GM19372 (cell line): Measurements from ENCODE around the gene CDC73.
"Not testable (repeated sequence)": the region's sequence is repeated elsewhere in the genome, so short reads cannot be mapped to it uniquely, and the experiment has no call there.

ENCODE experiments used
- ATAC-seq: cut with Tn5 transposase; IDR thresholded peaks from one replicate; pipeline ENCODE4 v1.9.1; 2021; ENCODE audit warnings: mild to moderate bottlenecking, low read depth, moderate library complexity; ENCODE audit not compliant: unreplicated experiment

CDC73 gene

GRCh38 chr1:193219391-193219790 is 97.6 kb downstream of the CDC73 start:
- ATAC-seq, result no peak

GRCh38 chr1:193221651-193222050 is 99.8 kb downstream of the CDC73 start:
- no peak for ATAC-seq

DNA sequence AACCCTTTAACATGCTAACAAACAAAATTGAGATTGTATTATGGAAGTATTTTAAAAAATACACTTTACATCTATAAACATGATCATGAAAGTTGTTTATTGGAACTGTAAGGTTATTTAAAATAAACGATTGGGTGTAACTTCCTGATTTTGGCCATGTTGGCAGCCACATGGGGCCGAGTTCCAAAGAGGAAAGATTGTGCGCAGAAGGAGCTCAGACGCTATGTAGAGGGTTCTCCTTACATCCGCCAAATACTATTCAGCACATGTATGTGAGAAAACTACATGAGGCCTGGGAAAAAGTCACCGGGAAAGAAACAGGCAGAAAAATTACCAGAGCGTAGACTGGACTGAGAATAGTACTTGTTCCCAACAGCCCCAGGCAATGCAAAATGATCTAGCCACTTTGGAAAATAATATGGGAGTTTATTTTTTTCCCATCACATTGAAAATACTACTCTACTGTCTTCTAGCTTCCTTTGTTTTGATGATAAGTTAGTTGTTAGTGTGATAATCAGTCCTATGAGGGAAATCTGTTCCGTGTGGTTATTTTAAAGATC is 100.3 kb downstream of the CDC73 start:
- ATAC-seq, result no peak

DNA sequence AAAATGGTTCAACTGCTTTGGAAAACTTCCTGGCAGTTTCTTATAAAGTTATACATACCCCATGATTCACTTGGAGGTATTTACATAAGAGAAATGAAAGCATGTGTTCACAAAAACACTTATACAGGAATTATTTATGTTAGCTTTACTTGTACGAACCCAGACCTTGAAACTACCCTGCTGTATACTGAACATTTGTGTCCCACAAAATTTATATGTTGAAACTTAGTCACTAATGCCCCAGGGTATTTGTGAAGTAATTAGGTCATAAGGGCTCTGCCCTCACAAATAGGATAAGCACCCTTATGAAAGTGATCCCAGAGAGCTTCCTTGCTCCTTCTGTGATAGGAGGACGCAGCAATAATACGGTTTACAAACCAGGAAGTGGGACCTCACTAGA is 107.3 kb downstream of the CDC73 start:
- ATAC-seq, result no peak

- not testable (repeated sequence) for ATAC-seq
Measured at GRCh38 chr1:193231146-193231545, 109.3 kb downstream of the CDC73 start.

- no peak for ATAC-seq
Measured at GRCh38 chr1:193234530-193234929, 112.7 kb downstream of the CDC73 start.

DNA sequence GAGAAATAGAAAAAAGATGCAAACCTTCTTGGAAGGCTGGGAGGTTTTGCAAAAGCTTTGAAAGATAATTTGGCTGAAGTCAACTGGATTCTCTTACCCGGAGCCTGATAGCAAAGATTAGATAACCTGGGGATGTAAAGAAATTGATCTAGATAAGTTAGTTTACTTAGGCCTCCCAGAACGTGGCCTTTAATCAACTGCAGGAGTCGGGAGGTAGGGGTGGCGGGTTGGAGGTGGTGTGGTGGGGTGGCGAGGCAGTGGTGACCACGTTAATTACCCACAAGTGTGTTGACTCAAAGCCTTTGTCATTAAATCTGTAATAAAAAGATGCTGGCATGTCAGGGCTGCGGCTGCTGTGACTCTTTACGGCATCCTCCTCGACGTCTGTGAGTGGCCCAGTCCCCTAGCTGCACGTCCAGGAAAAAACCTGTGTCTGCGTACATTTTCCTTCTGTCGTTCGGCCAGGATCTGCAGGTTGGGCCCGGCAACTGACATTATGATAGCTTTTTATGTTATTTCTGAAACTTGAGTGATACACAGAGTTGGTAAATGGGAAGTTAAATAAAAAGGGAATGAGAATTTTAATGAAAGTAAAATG is 115.6 kb downstream of the CDC73 start:
- ATAC-seq, result no peak

GRCh38 chr1:193240609-193241008 is 118.8 kb downstream of the CDC73 start:
- no peak for ATAC-seq

DNA sequence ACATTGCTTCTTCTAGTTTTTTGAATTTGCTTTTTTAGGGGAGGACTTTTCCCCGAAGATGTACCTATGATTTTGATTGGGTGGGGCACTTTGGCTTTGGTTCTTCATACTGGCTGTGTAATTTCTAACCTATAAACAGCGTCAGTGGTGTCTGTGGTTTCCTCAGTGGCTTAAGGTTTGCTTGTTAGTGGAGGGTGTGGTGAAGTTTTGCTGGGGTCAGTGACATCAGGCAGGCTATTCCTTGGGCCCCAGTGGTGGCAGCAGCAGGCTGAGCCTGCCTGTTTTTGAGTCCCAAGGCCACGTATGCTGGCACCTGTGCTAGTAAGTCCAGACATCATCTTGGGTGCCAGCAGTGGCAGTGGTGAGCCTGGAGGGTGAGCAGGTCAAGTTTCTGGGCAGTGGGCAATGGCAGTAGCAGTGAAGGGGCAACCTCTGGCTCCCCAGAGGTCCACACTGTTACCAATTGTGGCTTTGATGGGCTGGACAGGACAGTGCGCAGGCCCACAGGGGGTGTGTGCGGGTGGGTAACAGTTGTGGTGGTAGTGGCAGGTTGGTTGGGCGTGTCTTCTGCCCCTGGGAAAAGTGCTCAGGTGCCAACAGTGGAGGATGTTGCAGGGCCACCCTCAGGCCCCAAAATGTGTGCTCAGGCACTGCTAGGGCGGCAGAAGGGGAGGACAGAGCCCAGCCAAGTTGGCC is 119.4 kb downstream of the CDC73 start:
- ATAC-seq, result peak; percentile 69

GRCh38 chr1:193242000-193242399 is 120.2 kb downstream of the CDC73 start:
- no peak for ATAC-seq

DNA sequence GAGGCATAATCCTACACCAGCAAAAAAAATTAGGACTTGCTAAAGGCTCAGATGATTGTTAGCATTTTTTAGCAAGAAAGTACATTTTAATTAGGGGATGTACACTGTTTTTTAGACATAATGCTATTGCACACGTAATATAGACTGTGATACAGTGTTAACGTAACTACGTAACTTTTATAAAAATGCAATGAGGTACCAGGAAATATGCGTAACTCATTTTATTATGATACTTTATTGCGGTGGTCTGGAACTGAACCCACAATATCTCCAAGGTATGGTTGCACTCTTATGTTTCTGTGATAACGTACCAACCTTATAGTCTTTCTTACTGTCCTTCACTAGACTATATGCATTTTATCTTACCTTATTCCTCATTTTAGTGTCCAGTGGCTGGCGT is 127.4 kb downstream of the CDC73 start:
- no peak for ATAC-seq

DNA sequence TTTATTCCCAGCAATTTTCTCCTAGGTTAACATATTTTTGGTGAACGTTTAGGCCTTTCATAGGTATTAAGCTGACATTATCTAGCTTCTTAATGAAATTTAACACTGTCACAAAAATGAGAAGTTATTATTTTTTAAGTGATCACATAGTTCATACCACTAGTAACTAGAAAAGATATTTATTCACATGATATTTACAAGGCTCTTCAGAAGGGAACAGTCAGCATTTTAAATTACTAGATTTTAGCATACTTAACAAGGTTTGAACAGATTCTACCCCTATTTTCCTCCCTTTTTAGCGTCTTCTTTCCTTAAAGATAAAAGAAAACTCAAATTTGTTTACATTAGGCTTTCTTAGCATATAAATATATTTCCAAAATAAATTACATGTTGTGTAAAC is 130.1 kb downstream of the CDC73 start:
- no peak for ATAC-seq

- ATAC-seq, result no peak
Measured at GRCh38 chr1:193256019-193256418, 134.2 kb downstream of the CDC73 start.

GRCh38 chr1:193259636-193260035 is 137.8 kb downstream of the CDC73 start:
- ATAC-seq, result no peak

GRCh38 chr1:193260056-193260745 is 138.4 kb downstream of the CDC73 start:
- ATAC-seq, result no peak

- no peak for ATAC-seq
Measured at GRCh38 chr1:193260896-193261295, 139.1 kb downstream of the CDC73 start.

DNA sequence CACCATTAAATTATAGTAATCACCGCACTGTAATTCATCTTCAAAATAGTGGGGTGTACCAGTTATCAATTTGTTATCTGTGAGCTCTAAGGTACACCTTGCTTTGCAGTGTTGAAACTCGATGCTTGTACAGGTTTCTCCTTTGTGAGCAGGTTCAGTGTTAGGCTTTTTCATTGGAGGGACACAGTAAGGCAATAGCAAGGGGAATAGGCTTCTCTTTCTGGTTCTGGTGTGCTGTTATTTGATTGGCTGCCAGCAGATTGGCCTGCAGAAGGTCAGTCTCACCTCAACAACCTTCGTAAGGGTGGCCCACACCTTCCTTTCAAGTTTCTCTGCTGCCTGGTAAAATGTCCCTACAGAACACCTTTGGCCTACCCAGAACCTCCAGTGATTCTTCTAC is 140.8 kb downstream of the CDC73 start:
- ATAC-seq, result no peak

DNA sequence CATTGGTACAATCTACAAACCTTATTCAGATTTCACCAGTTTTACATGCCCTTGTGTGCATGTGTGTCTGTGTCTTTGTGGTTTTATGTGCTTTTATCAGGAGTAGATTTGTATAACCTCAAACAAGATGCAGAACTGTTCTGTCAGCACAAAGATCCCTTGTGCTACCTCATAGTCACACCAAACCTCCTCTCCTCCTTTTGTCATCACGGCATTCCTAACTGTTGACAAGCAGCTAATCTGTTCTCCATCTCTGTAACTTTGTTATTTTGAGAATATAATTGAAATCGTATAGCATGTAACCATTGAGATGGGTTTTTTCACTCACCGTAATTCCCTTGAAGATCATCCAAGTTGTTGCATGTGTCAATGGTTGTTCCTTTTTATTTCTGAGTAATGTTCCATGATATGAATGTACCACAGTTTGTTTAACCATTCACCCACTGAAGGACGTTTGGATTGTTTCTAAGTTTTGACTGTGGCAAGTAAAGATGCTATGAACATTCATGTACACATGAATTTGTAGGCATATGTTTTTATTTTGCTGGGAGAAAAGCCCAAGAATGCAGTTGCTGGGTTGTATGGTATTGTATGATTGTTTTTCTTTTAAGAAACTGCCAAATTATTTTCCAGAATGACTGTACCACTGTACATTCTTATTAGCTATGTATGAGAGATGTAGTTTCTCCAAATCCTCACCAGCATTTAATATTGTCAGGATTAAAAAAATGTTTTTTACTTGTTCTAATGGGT is 142.7 kb downstream of the CDC73 start:
- no peak for ATAC-seq

- ATAC-seq, result no peak
Measured at GRCh38 chr1:193265716-193266115, 143.9 kb downstream of the CDC73 start.

- not testable (repeated sequence) for ATAC-seq
Measured at GRCh38 chr1:193266794-193267193, 145.0 kb downstream of the CDC73 start.

DNA sequence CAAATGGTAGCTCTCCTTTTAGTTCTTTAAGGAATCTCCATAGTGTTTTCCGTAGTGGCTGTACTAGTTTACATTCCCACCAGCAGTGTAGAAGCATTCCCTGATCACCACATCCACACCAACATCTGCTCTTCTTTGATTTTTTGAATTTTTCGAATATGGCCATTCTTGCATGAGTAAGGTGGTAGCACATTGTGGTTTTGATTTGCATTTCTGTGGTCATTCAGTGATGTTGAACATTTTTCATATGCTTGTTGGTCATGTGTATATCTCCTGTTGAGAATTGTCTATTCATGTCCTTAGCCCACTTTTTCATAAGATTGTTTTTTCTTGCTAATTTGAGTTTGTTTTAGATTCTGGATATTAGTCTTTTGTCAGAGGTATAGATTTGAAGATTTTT is 149.2 kb downstream of the CDC73 start:
- ATAC-seq, result peak; percentile 96
